ENCODE data around the gene SH2D7.
A peak's percentile ranks its signal among the peaks of the same experiment; 100 is the strongest.

Gene SH2D7

GRCh38 chr15:78048628-78048920 is 43.8 kb upstream of the SH2D7 start:
- no peak for DNase-seq (ENCODE audit: low read depth)
- no peak overlapping the region for H3K4me3 ChIP-seq (ENCODE audit: low read depth, low read length)
- no peak for TF ChIP-seq CTCF (conservative IDR thresholded peaks at IDR 0.05; ENCODE audit: low read depth, low read length)

GRCh38 chr15:78049691-78050440 is 42.5 kb upstream of the SH2D7 start:
- no peak for TF ChIP-seq CTCF (conservative IDR thresholded peaks at IDR 0.05; ENCODE audit: low read depth, low read length)
- DNase-seq (ENCODE audit: low read depth) = peak; percentile 79
- H3K4me3 ChIP-seq (ENCODE audit: low read depth, low read length) = no peak overlapping the region

GRCh38 chr15:78050441-78050809 is 41.9 kb upstream of the SH2D7 start:
- DNase-seq (ENCODE audit: low read depth) = no peak
- H3K4me3 ChIP-seq (ENCODE audit: low read depth, low read length) = no peak overlapping the region
- no peak for TF ChIP-seq CTCF (conservative IDR thresholded peaks at IDR 0.05; ENCODE audit: low read depth, low read length)

GRCh38 chr15:78050826-78051225 is 41.5 kb upstream of the SH2D7 start:
- no peak for DNase-seq (ENCODE audit: low read depth)
- no peak for TF ChIP-seq CTCF (conservative IDR thresholded peaks at IDR 0.05; ENCODE audit: low read depth, low read length)

GRCh38 chr15:78051596-78051995 is 40.8 kb upstream of the SH2D7 start:
- TF ChIP-seq CTCF (conservative IDR thresholded peaks at IDR 0.05; ENCODE audit: low read depth, low read length) = no peak
- H3K4me3 ChIP-seq (ENCODE audit: low read depth, low read length) = no peak overlapping the region
- no peak for DNase-seq (ENCODE audit: low read depth)

More at GRCh38 chr15:78050826-78051225, 41.5 kb upstream of the SH2D7 start:
- H3K4me3 ChIP-seq (ENCODE audit: low read depth, low read length) = no peak overlapping the region

GRCh38 chr15:78052001-78052401 is 40.4 kb upstream of the SH2D7 start:
- no peak for TF ChIP-seq CTCF (conservative IDR thresholded peaks at IDR 0.05; ENCODE audit: low read depth, low read length)
- DNase-seq (ENCODE audit: low read depth) = peak; percentile 79
- H3K4me3 ChIP-seq (ENCODE audit: low read depth, low read length) = no peak overlapping the region

- no peak for TF ChIP-seq CTCF (conservative IDR thresholded peaks at IDR 0.05; ENCODE audit: low read depth, low read length)
- no peak overlapping the region for H3K4me3 ChIP-seq (ENCODE audit: low read depth, low read length)
- DNase-seq (ENCODE audit: low read depth) = no peak
Measured at GRCh38 chr15:78052545-78052944, 39.8 kb upstream of the SH2D7 start.

Data from choroid plexus epithelial cell (primary cell).